OCI-LY3 (cell line): ENCODE measurements around the gene NSMCE4A.
"Not testable (repeated sequence)": the region's sequence is repeated elsewhere in the genome, so short reads cannot be mapped to it uniquely, and the experiment has no call there.

ENCODE experiments used
- H2AFZ ChIP-seq: fragments of 200-600, 300-600 bp; shearing (Covaris generic); 2 replicates; pipeline ENCODE4 v1.6.0; 2014; ENCODE audit warnings: antibody characterized with exemption, low read depth, low read length
- H3K27ac ChIP-seq: fragments of 200-600, 300-600 bp; sonication (generic); 2 replicates; pipeline ENCODE4 v1.5.1; 2014; ENCODE audit warnings: mild to moderate bottlenecking, low read length, moderate library complexity, mixed read lengths
- H3K27me3 ChIP-seq: fragments of 200-600, 300-600 bp; sonication (generic); 2 replicates; pipeline ENCODE4 v1.6.1; 2014; ENCODE audit warnings: low read depth, low read length, mixed read lengths
- H3K36me3 ChIP-seq: fragments of 200-600, 300-600 bp; sonication (generic); replicated peaks from 2 replicates; pipeline ENCODE3; 2014; ENCODE audit warnings: low read depth, low read length, mixed read lengths
- H3K4me1 ChIP-seq: fragments of 300-600, 200-600 bp; sonication (generic); 2 replicates; pipeline ENCODE4 v1.6.1; 2014; ENCODE audit warnings: low read length, mixed read lengths
- H3K4me2 ChIP-seq: fragments of 200-600, 300-600 bp; sonication (generic); 2 replicates; pipeline ENCODE4 v1.6.1; 2014; ENCODE audit warnings: low read length, mixed read lengths
- H3K4me3 ChIP-seq: fragments of 300-600, 200-600 bp; sonication (generic); 2 replicates; pipeline ENCODE4 v1.5.1; 2014; ENCODE audit warnings: antibody characterized with exemption, mild to moderate bottlenecking, low read length, moderate library complexity
- H3K79me2 ChIP-seq: fragments of 300-600, 200-600 bp; shearing (Covaris generic); 2 replicates; pipeline ENCODE4 v1.6.1; 2014; ENCODE audit warnings: mild to moderate bottlenecking, low read length, mixed read lengths
- H3K9ac ChIP-seq: fragments of 300-600, 200-600 bp; shearing (Covaris generic); 2 replicates; pipeline ENCODE4 v1.6.0; 2014; ENCODE audit warnings: mild to moderate bottlenecking, low read length, moderate library complexity
- H3K9me3 ChIP-seq: fragments of 200-600, 300-600 bp; shearing (Covaris generic); 2 replicates; pipeline ENCODE4 v1.6.1; 2014; ENCODE audit warnings: low read length, mixed read lengths; ENCODE audit not compliant: insufficient read depth
- H4K20me1 ChIP-seq: fragments of 200-600, 300-600 bp; sonication (generic); 2 replicates; pipeline ENCODE4 v1.6.1; 2016; ENCODE audit warnings: low read length, mixed read lengths; ENCODE audit not compliant: insufficient read depth
- EZH2phosphoT487 ChIP-seq: fragments of 200-600 bp; shearing (Covaris generic); IDR thresholded peaks from 2 replicates; pipeline ENCODE4 v1.6.1; 2018; ENCODE audit warnings: antibody characterized with exemption, mixed run types, low read depth
- TF ChIP-seq, protein P1 (sequence below): fragments of 200-600, 300-600 bp; sonication (generic); IDR thresholded peaks from 2 replicates; pipeline ENCODE4 v1.5.1; 2014; ENCODE audit warnings: antibody characterized with exemption, low read length, low read depth

Gene NSMCE4A

DNA sequence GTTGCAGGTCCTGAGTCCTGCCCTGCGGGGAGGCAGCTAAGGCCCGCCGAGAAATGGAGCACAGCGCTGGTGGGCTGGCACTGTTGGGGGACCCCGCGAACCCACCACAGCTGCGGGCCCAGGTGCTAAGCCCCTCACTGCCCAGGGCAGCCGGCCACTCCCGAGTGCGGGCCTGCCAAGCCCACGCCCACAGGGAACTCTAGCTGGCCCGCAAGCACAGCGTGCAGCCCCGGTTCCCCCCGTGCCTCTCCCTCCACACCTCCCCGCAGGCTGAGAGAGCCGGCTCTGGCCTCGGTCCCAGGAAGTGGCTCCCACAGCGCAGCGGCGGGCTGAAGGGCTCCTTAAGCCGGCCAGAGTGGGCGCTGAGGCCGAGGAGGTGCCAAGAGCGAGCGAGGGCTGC, 3.5 kb upstream of the NSMCE4A start:
- TF ChIP-seq, protein P1, sequence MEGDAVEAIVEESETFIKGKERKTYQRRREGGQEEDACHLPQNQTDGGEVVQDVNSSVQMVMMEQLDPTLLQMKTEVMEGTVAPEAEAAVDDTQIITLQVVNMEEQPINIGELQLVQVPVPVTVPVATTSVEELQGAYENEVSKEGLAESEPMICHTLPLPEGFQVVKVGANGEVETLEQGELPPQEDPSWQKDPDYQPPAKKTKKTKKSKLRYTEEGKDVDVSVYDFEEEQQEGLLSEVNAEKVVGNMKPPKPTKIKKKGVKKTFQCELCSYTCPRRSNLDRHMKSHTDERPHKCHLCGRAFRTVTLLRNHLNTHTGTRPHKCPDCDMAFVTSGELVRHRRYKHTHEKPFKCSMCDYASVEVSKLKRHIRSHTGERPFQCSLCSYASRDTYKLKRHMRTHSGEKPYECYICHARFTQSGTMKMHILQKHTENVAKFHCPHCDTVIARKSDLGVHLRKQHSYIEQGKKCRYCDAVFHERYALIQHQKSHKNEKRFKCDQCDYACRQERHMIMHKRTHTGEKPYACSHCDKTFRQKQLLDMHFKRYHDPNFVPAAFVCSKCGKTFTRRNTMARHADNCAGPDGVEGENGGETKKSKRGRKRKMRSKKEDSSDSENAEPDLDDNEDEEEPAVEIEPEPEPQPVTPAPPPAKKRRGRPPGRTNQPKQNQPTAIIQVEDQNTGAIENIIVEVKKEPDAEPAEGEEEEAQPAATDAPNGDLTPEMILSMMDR, result no peak
- TF ChIP-seq EZH2phosphoT487, result no peak

DNA sequence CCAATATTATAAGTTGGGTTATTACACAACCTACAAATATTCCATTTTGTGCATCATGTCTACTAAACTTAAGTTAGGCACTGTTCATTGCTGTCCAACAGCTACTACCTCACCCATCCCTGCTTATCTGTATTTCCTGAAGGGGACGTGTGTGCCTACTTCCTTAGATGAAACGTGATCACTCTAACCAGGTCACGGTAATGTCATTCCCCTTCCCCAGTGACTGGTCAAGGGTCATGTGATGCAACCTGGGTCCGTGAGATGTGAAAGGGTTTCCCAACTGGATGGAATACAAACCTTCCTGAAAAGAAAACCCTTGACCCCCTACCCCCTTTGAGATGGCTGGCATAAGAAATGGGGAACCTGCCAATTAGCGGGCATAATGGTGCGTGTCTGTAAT, 1.6 kb upstream of the NSMCE4A start:
- Histone ChIP-seq H2AFZ (no peak overlapping the region), H3K4me3 (no peak overlapping the region), H3K27me3 (no peaks in the 10 kb centered on the region), H3K9me3 (no peaks in the 10 kb centered on the region), H3K4me1 (peaks cover 7% of the 10 kb centered on the region), H3K4me2 (no peak overlapping the region), H3K79me2 (peaks cover 24% of the 10 kb centered on the region), H3K36me3 (peaks cover 2% of the 10 kb centered on the region), H3K9ac (no peak overlapping the region), H4K20me1 (peaks cover 8% of the 10 kb centered on the region; the same call in 1 of the 2 replicates), H3K27ac (no peak overlapping the region)
- TF ChIP-seq, protein P1, result no peak
- TF ChIP-seq EZH2phosphoT487, result no peak

More for the DNA sequence above, 3.5 kb upstream of the NSMCE4A start:
- H3K79me2 ChIP-seq, result peaks cover 15% of the 10 kb centered on the region
- no peaks in the 10 kb centered on the region for H3K27me3 ChIP-seq
- H3K36me3 ChIP-seq, result no peaks in the 10 kb centered on the region
- H3K4me2 ChIP-seq, result no peak overlapping the region
- peaks cover 6% of the 10 kb centered on the region; the same call in 1 of the 2 replicates for H4K20me1 ChIP-seq
- no peak overlapping the region for H3K27ac ChIP-seq
- peaks cover 5% of the 10 kb centered on the region for H3K4me1 ChIP-seq
- H2AFZ ChIP-seq, result no peak overlapping the region
- H3K9me3 ChIP-seq, result no peaks in the 10 kb centered on the region
- H3K4me3 ChIP-seq, result no peak overlapping the region
- H3K9ac ChIP-seq, result no peak overlapping the region

DNA sequence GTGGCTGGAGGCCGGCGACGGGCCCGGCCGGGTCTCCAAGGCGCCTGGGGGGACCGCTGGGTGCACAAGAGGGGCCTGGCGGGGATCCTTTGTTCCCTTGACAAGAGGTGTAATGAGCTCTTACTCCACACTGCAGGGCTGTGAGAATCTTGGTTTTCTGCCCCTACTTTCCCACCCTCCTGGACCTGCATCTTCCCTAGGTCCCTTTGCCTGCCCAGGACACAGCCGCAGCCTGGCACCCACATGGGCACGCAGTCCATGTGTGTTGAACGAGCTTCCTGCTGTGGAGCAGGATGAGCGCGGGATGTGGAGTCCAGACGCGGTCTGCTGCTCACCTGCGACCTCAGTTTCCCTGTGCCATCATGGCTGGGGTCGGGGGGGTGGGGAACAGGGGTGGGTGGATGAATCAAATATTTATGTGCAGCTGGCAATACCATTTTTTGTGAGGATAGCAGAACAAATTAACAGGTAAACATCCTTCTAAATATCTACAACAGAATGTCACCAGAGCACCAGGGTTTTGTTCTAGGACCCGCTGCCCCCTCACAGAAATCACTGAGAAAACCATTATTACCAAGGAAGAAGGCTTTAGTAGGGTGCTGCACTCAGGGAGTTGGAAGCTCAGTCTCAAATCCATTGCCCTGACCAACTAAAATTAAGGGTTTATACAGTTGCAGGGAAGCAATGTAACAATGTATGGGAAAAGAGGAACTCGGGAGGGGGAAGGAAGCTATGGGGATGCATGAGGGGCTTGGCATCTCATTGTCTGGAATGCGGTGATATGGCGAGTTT, 474 bp upstream of the NSMCE4A start:
- no peaks in the 10 kb centered on the region for H3K9me3 ChIP-seq
- peaks cover 2% of the 10 kb centered on the region for H3K36me3 ChIP-seq
- TF ChIP-seq, protein P1, result peak; percentile 59; the same call in 1 of the 2 replicates
- no peak for TF ChIP-seq EZH2phosphoT487
- H3K4me2 ChIP-seq, result peak overlapping the region; percentile 68
- H3K4me1 ChIP-seq, result peaks cover 7% of the 10 kb centered on the region
- H4K20me1 ChIP-seq, result peaks cover 8% of the 10 kb centered on the region; the same call in 1 of the 2 replicates
- no peaks in the 10 kb centered on the region for H3K27me3 ChIP-seq
- H3K27ac ChIP-seq, result peak overlapping the region; percentile 84; the same call in 1 of the 2 replicates
- H3K4me3 ChIP-seq, result peak overlapping the region; percentile 86
- peak overlapping the region; percentile 87; the same call in 1 of the 2 replicates for H2AFZ ChIP-seq
- peaks cover 24% of the 10 kb centered on the region for H3K79me2 ChIP-seq
- peak overlapping the region; percentile 99 for H3K9ac ChIP-seq

DNA sequence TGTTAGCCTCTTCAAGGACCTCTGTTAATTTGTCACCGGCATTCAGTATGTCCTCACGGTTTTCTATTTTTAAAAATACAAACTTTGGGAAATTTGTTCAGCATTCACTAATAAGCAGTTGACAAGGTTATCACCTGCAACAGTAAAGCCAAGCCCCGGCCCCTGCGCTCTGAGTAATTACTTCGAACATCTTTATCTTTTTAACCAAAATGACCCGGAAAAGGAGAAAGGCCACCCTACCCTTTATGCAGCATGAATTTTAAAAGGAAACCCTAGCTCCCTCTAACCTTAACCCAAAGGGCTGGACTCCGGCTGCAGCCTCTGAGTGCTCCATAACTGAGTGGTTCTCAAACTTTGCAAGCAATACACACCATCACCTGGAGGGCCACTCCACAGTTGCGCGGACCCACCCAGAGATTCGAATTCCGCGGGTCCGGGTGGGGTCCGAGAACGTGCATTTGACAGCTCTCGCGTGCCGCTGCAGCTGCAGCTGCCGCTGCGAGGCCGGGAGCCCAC, 940 bp downstream of the NSMCE4A start:
- Histone ChIP-seq H3K9ac (peak overlapping the region; percentile 99), H3K4me2 (peak overlapping the region; percentile 68), H3K27me3 (no peaks in the 10 kb centered on the region), H3K9me3 (no peaks in the 10 kb centered on the region), H4K20me1 (peaks cover 8% of the 10 kb centered on the region; the same call in 1 of the 2 replicates), H3K4me3 (peak overlapping the region; percentile 86), H3K79me2 (peaks cover 24% of the 10 kb centered on the region), H3K4me1 (peaks cover 7% of the 10 kb centered on the region), H2AFZ (no peak overlapping the region), H3K27ac (peak overlapping the region; percentile 84; the same call in 1 of the 2 replicates), H3K36me3 (peaks cover 2% of the 10 kb centered on the region)
- no peak for TF ChIP-seq EZH2phosphoT487

DNA sequence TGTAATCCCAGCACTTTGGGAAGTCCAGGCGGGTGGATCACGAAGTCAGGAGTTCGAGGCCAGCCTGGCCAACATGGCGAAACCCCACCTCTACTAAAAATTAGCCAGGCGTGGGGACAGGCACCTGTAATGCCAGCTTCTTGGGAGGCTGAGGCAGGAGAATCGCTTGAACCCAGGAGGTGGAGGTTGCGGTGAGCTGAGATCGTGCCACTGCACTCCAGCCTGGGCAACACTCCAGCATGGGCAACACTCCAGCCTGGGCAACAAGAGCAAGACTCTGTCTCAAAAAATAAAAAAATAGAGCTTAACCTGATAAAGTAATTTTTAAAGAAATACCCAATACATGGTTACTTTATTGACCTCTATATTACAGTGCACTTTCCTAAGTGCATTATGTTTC, 5.9 kb downstream of the NSMCE4A start:
- H3K27me3 ChIP-seq, H3K9ac ChIP-seq, H3K4me3 ChIP-seq, H2AFZ ChIP-seq, H3K4me1 ChIP-seq, H3K27ac ChIP-seq, H3K9me3 ChIP-seq, H3K4me2 ChIP-seq, H4K20me1 ChIP-seq: not testable (repeated sequence)
- Histone ChIP-seq H3K79me2 (peaks cover 15% of the 10 kb centered on the region), H3K36me3 (peaks cover 22% of the 10 kb centered on the region)
